NCI-H2081 (cell line): ENCODE results near the gene PEX11B.

ENCODE experiments used
- DNase-seq, 2 experiments: peaks; one replicate each; lab custom pipeline; 2025; lab: John Stamatoyannopoulos, UW

PEX11B gene, protein sequence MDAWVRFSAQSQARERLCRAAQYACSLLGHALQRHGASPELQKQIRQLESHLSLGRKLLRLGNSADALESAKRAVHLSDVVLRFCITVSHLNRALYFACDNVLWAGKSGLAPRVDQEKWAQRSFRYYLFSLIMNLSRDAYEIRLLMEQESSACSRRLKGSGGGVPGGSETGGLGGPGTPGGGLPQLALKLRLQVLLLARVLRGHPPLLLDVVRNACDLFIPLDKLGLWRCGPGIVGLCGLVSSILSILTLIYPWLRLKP

DNA sequence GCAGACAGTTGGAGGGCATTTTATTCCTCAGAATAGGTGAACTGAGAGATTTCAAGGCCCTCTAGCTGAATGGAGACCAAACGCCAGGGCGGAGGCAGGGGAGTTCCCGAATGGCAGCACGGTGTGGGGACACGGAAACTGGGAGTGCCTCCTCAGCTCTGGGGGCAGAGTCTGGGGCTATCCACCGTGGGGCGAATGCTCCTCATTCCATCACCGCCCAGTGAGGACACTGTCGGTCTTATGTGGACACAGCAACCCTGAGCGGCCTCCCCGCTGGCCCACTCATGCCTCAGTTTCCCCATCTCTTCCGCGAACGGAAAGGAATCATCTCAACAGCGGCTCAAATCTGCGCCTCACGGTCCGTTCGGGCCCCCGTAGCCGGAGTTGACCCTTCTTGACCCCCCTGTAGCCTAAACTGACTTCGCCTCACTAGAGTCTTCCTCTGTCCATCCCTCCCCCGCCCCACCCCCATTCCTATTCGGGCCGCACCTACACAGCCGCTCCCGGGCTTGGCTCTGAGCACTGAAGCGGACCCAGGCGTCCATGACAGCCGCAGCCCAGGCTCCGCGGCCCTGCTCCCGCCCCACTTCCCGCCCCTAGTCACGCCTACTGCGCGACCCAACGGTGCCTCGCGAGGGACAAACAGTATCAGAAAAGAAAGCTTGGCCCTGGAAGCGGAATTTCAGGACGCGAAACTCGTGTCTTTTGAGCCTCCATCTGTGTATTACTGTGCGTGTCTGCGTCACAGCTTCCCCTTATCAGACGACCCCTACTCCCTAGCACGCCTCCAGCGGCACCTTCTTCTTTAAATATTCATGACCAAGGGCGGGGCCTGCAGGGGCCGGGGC lies at the start of gene PEX11B:
PEX11B (minus strand) TSS at position 574 of the 848 bp plus-strand sequence; CDS start at position 545, 29 bp downstream.
- peak; percentile 91 to 93 for DNase-seq

DNA sequence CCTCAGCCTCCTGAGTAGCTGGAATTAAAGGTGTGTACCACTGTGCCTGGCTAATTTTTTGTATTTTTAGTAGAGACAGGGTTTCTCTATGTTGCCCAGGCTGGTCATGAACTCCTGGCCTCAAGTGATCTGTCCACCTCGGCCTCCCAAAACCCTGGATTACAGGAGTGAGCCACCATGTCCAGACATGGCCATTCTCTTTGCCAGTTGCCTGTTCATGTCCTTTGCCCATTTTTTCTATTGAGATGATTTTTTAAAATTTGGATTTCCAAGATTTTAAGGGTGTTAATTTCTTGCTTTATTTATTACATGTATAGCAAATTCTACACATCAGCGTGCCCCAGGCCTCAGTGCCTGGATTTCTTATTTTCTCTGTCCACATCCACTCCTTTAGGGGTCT lies 48.8 kb upstream of the PEX11B start:
- DNase-seq: no peak

DNA sequence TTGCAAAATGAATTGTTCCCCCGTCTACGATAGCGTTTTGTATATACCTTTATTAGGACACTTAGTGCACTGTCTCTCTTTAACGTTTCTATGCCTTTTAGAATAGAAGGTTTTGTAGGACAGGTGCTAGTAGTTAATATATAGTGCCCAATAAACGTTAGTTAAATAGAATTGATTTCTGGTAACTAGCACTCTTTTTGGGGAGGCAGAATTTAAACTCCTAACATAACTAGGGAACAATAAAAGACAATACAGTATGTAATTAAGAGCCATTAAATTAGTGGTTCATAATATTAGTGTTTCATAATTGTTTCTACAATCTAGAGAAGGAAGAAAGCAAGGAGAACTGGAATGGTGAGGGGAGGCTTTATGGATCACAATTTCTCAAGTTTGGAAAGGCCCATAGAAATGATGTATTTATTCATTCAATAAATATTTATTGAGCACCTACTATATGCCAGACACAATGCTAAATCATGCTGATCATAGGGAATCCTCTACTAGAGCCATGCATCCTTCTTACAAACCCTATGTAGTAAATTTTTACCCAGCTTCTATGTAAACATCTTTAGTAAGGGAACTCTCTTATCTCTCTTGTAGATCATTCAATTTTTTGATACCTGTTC lies 46.7 kb upstream of the PEX11B start:
- no peak for DNase-seq

DNA sequence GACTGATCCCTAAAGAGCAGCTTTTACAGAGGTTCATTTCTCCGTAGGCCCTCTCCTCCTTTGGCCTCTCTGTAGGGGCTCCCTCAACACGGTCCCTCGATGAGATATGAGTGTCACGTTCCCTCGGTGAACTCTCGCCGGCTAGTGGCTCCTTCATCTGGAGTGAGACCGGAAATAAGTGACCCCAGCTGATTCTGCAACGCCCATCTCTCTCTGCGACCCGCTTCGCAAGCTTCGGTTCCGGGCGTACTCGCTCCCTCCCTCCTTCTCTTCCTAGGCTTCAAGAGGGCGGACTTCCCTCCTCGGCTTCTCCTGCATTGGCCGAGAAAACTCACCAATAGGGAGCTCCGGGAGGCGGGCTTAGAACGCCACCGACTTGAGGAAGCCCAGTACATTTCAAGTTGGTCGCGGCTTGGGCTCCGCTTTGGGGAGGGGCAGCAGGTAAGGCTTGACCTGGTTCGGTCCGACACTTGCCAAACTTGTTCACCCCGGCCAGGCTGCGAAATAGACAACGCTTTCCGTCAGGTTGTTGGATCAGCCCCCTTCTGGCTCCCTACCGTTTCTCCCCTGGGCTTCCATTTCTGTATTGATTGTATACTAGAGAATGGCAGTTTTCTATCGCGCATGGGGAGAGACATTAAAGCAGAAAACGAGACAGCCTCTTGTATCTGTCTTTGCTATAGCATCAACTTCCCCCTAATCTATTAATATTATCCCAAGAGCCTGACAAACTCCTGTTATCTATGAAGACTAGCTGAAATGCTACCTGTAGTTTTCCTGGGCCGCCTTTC lies 46.0 kb upstream of the PEX11B start, which contains the start of the genes ANKRD34A and POLR3GL:
ANKRD34A (minus strand) TSS at position 248 of the 791 bp plus-strand sequence. CDS start 2,816 bp downstream, outside the sequence.
POLR3GL (plus strand) TSS at position 363 of the 791 bp plus-strand sequence. CDS start 10,176 bp downstream, outside the sequence.
- DNase-seq: peak; percentile 94 to 97

DNA sequence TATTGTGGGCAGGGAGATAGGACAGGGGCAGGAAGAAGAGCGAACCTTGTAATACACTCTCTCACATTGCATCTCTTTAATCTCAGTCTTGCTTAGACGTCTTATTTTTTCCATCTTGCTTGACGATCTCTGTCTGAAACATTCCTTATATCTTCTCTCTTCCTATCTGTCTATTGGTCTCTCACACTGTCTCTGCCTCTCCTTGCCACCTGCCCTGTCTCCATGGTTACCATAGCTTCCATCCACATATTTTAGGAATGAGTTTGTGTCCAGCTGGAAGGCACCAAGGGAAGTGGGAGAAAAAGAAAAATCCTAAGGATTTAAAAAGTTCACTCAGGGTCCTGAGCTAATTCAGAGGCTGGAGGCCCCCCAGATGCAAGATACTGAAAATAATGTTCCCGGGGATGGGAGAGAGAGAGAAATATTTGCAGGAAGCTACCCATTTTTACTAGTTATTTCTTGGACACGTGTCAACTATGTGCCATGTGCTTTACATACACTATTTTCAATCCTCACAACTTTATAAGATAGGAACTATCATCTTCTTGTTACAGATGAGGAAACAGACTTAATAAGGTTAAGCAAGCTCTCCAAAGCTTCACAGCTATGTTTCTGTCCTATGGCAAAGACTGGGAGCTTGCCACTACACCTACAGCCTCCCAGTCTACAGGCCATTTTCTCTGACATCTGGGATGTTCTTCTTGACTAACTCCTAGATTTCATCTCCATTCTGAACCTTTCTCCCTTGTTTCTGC lies 44.9 kb upstream of the PEX11B start:
- DNase-seq: no peak

DNA sequence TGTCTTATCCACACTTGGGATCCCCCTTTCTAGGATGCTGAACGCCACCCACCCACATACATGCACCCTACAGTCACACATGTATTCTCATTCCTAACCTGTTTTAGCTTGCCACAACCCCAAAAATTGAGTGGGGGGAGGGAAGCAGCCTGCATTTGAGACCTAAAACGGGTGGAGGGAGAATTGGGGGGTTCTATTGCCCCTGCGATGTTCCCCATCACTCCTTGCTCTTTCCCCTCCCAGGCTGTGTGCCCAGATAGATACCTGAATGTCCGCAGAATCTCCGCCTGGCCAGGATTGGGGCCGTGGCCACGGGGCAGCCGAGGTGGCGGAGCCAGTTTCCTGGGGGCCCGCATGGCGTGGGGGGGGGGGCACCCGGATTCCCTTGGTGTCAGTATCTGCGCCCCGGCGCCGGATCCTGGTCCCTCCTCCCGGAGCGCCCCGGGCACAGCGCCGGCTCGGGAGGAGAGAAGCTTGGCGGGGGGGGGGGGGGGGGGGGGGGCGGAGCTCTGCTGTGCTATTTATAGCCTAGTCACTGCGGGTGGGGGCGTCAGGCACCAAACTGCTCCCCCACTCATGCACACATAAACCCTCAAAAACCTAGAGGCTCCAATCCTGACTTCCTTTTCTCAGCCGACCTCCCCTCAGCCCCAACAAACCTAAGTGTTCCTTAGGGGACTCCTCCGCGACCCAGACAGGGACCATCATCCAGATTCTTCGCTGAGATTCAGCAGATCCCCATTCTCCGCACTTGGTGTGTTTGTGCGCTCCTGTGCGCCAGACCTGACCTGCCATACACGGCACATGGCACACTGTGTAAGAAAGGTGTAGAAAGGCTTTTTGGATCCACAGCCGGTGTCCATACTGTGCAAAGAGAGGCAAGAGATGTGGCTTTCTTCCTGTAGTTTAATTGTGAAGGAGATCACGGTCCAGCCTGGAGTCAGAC lies 43.9 kb upstream of the PEX11B start:
- DNase-seq: peak; percentile 17 to 32

DNA sequence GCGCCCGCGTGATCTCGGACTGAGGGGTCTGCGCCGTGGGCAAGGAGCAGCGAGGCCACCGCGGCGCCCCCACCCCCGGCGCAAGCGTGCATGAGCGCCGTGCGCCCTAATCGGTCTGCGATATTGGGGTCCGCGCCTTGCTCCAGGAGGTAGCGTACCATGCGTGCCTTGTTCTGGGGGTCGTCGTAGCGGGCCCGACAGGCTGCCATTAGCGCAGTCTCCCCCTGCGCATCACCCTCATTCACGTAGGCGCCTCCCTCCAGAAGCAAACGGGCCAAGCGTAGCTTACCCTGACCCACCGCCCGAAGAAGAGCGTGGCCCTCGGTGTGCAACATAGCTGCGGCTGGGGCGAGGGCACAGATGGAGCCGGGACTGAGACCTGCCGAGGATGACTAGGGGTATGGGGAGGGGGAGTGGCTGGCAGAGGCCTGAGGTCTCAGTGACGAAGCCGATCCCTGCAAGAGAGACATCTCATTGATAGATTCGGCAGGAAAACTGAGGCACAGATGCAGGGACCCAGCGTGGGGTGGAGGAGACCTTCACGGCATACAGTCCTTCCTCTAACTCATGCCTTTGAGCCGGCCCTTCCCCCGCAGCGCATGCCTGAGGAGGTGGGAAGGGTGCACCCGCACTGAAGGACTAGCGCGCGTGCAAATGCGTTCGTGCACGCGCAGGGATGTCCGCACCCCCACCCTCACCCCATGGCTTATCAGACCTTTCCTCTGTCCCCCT lies 43.1 kb upstream of the PEX11B start:
- DNase-seq: peak in 1 of 2 experiments; percentile 9

DNA sequence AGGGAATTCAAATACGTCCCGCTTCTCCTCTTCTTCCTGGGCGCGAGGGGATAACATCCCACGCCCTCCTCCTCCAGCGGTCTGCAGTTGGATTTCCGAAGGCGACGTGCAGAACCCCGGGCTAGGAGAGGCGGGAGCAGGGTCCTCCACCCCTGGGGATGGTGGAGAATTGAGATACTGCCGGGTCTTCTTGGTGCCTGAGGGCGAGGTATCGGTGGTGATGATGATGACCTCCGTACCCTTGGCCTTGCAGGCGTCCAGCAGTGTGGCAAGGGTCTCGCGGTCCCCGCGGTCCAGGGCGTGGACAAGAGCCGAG lies 42.5 kb upstream of the PEX11B start:
- no peak for DNase-seq

DNA sequence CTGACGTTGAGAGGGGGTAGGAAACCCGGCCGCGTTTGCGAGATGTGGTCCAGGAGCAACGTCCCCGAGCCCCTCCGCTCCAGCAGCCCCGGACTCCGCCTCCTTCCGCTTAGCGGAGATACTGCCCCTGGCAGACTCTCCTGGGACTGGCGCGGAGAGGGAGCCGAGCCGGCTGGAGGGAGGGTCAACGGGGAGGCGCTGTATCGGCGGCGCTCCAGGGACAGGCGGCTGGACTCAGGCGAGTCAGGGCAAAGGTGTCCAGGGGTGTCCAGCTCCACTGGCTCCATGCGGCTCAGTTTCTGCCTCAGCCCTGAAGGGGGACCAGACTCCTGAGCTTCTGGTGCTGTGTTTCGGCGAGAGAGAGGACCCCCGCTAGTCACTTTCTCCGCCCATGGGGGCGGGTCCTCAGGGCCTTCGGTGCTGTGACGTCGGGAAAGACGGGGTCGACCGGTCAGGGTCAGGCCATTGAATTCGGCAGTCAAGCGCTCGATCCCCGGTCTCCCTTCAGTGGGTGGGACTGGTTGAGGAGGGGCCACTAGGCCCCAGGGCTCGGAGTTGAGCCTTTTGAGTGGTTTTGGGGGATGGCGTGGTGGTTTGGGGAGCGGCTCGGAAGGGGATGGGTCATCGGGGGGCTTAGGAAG lies 42.1 kb upstream of the PEX11B start:
- peak; percentile 74 to 76 for DNase-seq

DNA sequence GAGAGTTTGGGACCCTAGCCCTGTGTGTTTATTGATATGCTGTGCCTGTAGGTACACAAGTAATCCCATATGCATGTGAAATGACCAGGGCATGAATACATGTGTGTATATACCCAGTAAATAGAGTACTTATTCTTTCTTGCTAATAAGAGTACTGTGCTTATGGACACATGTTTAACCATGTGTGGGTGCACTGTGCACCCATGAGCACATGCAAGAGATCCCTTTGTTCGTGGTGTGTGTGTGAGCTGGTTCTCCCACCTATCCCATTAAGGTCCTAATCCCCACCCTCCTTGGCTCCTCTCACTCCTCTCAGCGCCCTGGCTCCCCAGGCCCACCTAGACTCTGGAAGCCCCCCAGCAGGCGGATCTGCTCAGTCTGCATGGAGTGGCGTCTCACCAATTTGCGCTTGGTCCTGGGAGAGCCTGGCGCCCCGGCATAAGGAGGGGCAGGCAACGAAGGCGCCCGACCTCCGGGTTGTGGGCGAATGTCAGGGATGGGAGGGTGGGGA lies 41.5 kb upstream of the PEX11B start:
- no peak for DNase-seq

DNA sequence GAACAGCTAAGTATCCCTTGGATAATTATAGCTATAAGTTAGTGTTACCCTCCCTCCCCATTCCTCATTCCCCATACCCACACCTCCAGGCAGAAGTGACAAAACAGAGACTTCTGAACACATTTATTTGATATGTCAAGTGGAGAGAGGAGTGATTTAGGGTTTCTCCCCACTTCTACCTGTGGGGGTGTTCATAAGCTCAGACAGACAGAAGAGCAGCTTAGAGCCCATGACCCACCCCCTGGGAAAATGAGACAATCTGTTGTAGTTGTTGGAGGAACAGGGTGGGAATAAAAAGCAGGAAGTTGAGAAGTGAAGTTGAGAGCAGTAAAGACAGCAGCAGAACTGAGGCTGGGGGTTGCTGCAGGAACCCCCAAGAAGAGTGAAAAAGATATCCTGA lies 40.8 kb upstream of the PEX11B start:
- DNase-seq: no peak

DNA sequence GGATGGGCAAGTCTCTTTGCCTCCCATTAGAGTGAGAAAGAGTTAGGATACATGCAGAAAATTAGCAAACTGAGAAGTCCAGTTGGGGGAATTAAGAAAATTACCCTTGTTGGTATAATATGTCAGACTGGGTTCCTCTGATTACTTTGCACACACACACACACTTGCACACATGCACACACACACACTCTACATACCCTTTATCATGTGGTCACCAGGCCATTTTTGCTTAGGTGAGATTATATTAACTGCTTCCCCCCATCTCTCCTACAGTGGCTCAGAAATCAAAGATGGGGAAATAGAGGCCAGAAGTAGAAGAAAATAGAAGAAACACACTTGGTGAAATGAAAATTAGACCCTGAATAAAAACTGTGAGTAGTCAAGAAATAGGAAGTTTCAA lies 40.2 kb upstream of the PEX11B start:
- DNase-seq: no peak

DNA sequence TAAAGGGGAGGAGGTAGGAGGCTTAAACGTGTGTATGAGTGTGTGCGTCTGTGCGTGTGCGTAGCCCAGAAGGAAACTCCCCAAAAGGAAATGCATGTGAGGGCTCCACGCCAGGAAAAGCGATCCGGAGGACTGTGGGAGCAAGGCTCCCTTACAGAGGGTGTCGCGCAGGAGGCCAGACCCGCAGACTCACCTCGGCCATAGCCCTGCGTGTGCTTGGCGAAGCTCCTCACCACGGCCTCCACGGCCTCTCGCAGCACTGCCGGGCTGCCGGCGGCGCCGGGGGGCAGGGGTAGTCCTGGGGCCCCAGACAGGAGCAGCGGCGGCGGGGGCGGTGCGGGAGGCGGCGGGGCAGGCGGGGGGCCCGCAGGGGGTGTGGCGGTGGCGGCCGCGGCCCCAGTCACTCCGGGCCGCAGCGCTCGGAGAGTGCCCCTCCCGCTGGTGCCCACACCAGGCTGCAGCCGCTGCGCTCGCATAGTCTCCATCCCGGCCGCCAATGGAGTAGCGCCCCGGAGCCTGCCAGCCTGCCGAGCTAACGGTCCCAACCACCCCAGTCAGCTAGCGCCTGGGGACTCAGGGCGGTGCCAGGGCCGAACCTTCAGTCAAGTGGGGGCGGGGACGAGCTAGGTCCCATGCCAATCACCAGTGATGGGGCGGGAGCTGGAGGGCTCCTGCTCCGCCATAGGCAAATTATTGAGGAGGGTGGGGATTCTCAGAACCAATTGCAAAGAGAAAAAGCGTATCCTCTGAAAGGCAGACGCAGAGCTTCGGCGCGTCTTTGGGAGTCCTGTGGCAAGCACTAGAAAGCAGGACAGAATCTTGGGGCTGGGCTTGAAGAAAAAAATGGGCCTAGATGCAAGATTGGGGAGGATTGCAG lies 39.2 kb upstream of the PEX11B start, which contains the start of gene LIX1L:
LIX1L (minus strand) TSS at position 575 of the 877 bp plus-strand sequence; CDS start at position 485, 90 bp downstream.
- DNase-seq: peak; percentile 98 to 99

DNA sequence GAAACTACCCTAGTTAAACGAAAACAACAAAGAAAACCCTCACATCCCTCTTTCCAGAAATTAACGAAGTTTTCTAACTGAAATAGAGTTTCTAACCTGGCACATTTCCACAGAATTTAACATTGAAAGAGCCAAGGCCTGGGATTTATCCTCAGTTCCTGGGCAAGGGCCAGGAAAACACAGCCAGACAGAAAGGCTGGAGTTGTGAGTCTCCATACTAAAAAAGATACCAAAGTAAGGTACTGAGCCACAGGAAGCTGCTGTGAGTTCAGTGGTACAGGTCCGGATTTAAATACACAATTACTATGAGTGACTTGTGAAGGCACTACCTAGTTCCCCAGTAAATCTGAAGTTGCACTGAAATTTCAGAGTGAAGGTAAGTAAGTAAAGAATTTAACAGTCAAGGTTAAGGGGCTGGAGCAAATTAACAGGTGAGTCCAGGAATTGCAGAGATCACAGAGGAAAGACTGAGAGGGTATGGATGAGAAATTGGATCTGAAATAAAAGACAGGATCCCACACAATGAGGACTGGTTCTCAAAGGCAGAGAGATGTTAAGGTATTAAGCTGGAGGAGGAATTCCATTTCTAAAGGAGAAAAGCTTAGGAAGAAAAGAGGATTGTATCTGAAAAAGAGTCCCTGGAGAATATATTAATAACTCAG lies 38.4 kb upstream of the PEX11B start:
- no peak for DNase-seq

DNA sequence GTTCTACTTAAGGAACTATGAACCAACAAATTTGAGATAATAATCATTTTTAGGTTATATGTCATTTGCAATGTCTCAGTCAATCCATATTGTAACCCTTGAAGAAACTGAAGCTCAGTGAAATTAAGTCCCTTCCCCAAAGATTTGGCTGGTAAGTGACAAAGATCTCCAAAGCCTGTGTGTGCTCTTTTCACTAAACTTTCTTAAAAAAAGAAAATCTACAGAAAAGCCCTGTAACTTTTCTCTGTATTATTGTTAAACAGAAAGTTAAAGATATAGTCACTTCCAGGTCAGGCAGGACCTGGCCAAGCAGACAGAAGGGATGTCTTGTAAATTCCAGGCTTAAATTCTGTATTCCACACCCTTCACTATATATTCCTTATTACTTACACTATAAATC lies 37.8 kb upstream of the PEX11B start:
- no peak for DNase-seq

DNA sequence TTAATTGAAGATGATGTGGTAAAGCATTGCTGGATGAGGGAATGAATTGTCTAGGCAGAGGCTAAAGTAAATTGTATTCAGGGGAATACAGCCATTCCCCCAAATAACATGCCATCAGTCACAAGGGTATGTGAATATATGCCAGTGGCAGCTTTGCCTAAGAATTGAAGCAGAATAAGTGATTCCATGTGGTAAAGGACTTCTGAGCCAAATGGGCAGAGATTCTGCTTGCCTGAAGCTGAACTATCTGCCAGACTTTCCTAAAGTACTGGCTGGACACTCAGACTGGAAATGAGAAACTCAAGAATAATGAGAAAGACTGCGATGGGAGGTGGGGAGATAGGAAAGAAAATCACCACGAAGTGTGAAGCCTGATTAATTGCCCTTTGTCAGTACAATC lies 36.9 kb upstream of the PEX11B start:
- no peak for DNase-seq

DNA sequence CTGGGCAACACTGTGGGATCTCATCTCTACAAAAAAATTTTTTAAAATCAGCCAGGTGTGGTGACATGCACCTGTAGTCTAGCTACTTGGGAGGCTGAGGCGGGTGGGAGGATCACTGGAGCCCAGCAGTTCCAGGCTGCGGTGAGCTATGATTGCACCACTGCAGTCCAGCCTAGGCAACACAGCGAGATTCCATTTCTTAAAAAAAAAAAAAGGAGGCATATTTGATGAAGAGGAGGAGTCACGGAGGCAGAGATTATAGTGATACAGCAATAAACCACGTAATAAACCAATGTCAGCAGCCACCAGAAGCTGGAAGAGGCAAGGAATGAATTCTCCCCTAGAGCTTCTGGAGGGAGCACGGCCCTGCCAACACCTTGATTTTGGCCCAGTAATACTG lies 35.3 kb upstream of the PEX11B start:
- no peak for DNase-seq
